Thyroid gland (tissue), 4 donors: ENCODE measurements around the gene FNBP1.

Experiments
- POLR2A ChIP-seq, 2 donors: fragments of 450-650 bp; IDR thresholded peaks; one replicate each; pipeline ENCODE4 v1.6.1; 2017; ENCODE audit warnings: antibody characterized with exemption in 2 of 2, mild to moderate bottlenecking in 2 of 2, moderate library complexity in 1 of 2
- TF ChIP-seq, protein P1 (sequence below), 6 experiments: fragments of 200-600 bp in 3 of 6; fragments of 450-650 bp in 3 of 6; sonication (generic) in 3 of 6; IDR thresholded peaks; one replicate each; pipeline ENCODE4 v1.5.1; 2016 to 2019; ENCODE audit warnings: antibody characterized with exemption in 6 of 6, mild to moderate bottlenecking in 2 of 6, inconsistent platforms in 1 of 6, moderate library complexity in 1 of 6

- TF ChIP-seq, protein P1, sequence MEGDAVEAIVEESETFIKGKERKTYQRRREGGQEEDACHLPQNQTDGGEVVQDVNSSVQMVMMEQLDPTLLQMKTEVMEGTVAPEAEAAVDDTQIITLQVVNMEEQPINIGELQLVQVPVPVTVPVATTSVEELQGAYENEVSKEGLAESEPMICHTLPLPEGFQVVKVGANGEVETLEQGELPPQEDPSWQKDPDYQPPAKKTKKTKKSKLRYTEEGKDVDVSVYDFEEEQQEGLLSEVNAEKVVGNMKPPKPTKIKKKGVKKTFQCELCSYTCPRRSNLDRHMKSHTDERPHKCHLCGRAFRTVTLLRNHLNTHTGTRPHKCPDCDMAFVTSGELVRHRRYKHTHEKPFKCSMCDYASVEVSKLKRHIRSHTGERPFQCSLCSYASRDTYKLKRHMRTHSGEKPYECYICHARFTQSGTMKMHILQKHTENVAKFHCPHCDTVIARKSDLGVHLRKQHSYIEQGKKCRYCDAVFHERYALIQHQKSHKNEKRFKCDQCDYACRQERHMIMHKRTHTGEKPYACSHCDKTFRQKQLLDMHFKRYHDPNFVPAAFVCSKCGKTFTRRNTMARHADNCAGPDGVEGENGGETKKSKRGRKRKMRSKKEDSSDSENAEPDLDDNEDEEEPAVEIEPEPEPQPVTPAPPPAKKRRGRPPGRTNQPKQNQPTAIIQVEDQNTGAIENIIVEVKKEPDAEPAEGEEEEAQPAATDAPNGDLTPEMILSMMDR (IDR thresholded peaks at IDR 0.05): no peak
- no peak for TF ChIP-seq POLR2A (IDR thresholded peaks at IDR 0.05)
These were observed 191.2 kb downstream of the FNBP1 start for GRCh38 chr9:129851821-129852220.
